GM18519 (cell line): ENCODE measurements around the gene SUMO3.
A peak's percentile ranks its signal among the peaks of the same experiment; 100 is the strongest.

Experiments used
- ATAC-seq: cut with Tn5 transposase; IDR thresholded peaks from one replicate; pipeline ENCODE4 v1.9.1; 2021; ENCODE audit warnings: mild to moderate bottlenecking, moderate library complexity; ENCODE audit not compliant: unreplicated experiment, low FRiP score

SUMO3 gene

DNA sequence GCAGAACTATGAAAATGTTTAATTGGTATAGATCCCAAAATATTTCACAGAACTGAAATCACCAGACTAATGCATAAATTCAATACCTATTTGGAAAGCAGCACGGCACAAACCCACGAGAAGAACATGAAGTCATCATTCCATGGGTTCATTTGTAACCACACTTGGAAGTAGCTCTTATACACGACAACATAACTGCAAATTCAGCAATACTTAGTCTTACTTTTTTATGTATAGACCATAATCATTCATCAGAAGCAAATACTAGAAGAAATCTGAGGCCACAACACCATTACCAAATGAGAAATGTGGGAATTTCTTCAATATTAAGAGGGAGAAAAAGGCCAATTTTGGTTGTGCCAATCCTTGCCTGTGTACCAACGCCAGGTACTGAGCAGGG lies 12.0 kb downstream of the SUMO3 start:
- ATAC-seq: no peak

DNA sequence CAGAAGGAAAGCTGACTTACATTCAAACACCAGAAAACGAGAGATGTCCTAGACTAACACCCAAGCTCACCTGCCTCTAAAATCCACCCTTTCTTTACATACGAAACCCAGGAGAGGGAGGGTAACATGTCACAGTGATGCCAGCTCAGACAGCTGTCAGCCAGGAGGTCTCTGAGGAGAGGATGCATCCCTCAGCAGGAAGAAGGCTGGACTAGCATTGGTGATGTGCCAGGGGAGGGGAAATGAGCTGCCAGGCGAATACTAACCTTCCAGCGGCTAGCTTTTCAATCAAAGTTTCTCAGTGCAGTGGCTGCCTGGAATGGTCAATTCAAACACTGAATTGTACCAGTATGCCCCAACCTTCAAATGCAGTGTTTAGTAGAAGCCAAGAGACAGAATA lies 12.6 kb downstream of the SUMO3 start:
- ATAC-seq: no peak

DNA sequence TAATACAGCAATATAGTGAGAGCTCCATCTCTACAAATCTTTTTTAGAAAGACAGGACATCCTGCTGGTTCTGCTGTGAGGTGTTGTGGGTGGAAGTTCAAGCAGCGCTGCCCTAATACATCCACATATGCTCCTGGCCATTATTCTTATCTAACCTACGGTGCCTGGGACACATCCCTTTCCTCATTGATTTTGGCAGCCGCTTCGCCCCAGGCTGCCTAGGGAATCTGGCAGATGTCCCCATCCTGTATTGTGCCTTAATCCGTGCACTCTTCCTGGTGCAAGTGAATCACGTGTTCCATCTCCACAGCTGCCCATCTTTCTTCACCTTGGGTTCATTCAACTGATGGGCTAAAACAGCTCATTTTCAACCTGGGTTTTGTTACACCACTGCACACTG lies 13.1 kb downstream of the SUMO3 start:
- ATAC-seq: no peak

DNA sequence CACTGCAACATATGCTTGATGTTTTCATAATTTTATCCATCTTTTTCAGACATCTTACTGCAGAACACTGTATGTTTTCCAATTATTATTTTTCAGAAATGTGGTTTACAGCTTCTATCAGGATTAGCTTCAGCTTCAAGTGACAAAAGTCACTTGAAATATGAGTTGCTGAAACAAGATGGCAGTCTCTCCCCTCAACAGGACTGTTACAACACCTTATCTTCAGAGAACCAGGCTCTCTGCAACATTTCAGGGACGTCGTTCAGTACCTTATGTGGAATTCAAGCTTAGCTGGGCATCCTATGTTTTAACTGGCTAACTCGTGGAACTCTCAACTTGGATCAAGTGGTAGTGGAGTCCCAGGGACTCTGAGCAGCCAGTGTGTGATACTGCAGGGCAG lies 14.2 kb downstream of the SUMO3 start:
- no peak for ATAC-seq

DNA sequence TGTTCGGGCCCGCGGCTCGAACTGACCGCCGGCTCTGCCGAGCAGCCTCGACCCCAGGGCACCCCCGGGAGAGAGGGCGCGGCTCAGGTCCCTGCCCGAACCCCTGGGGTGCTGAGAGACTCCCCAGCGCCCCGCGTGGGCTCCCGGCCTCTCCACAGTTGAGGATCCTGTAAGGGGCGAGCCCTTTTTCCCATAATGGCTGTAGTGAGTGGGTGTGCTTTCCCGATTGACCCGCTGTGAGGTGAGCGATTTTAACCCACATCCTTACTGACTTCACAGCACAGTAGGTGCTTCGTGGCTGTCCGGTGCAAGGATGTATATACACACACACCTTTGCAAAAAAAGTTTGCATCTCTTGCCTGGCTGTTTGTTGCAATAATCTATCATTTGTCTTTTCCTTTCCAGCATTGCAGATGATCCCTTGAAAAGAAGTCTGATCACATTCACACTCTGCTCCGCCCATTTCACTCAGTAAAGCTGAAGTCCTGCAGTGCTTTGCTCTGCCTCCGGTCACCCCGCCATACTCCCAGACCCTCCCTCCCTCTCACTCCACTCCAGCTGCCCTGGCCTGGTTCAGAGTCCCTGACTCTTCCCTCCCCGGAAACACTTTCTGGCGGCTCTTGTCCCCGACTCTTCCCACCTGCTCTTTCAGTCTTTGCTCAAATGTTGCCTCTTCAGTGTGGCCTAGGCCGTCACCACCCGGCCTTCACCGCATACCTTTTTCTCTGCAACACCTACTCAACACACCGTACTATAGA lies 15.3 kb downstream of the SUMO3 start:
- no peak for ATAC-seq

DNA sequence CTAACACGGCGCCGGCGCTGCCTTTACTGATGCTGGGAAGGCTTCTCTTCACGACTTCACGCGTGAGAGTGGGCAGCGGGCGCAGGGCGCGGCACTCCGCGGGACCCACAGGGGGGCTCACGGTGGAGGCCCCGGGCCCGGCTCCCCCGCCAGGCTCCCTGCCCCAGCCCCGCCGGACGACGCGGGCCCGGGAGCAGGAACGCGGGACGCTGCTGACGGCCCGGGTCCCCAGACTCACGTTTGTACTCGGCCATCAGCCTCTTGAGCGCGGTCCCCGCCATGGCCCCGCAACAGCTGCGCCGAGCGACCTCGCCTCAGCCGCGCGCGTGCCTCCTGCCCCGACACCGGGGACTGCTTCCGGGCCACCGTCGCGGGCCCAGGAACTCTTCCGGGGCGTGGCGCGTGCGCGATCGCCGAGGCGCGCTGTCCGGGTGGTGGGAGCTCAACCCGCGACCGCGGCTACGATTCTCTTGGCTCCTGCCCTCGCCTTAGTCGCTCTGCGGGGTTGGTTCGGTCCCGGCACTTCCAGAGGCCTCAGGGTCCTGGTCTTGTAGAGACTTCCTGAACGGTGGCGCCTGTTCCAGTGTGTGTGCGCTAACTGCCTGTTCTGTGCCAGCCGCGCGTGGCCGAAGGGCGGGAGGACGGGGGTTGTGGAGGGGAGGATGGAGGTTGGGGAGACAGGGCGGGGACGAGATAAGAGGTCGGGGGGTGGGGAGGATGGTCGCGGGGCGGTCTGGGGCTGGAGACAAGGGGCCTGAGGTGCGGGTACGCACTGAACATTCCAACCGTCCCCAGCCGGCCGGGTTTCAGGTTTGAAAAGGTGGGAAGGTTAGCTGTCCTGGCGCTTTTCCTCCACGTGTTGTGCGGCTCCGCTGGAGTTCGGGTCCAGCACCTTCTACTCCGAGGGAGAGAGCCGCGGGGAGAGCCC lies 16.1 kb downstream of the SUMO3 start, which contains the start of gene UBE2G2:
TSS of gene UBE2G2 (minus strand) at position 353 of the 928 bp plus-strand sequence. CDS start at position 281, 72 bp downstream.
- ATAC-seq: peak; percentile 46

DNA sequence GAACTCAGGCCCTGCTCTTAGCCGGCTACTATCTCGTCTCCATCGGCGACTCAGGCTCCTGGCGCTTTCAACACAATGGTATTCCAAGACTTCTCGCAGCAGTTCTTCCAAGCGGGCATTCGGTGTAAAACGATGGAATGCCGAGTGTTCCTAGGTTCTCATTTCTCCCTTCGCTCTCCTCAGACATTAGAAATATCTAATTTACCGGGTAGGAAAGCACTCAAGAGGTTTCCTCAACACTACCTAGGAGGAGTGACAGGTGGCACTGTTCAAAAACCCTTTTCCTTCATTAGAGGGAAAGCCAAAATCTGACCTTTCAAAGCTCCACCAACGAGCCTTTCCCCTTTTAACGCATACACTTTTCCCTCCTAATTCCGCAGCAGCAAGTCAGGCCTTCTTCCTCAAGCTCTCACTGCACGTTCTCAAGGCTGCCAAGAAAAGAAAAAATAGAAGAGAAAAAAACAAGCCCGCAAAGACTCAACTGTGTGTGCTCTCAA lies 16.8 kb downstream of the SUMO3 start:
- ATAC-seq: peak; percentile 23

DNA sequence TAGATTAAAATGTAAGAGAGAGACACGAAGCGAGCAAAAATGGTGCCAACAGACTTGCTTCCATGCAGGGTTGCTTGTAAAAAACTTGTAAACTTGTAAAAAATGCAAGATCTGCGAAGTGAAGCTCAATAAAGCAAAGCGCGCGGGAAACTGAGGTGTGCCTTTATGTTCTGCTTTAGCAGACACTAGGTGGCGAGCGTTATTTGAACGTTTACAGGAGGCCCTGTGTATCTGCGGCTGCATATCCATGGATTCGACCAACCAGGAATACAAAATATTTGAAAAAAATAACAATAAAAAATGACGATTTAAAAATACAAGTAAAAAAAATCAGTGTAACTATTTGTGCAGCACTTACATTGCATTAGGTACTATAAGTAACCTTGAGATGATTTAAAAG lies 17.8 kb downstream of the SUMO3 start:
- no peak for ATAC-seq

DNA sequence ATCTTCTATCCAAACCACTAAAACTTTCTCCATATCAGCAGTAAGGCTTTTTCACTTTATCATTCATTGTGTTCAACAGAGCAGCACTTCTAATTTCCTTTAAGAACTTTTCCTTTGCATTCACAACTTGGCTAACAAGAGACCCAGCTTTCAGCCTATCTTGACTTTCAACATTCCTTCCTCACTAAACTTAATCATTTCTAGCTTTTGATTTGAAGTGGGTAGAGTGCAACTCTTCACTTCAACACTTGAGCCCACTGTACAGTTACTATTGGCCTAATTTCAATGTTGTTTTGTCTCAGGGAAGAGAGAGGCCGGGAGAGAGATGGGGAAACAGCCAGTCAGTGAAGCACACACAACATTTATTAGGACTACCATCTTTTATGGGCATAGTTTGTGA lies 18.2 kb downstream of the SUMO3 start:
- no peak for ATAC-seq

DNA sequence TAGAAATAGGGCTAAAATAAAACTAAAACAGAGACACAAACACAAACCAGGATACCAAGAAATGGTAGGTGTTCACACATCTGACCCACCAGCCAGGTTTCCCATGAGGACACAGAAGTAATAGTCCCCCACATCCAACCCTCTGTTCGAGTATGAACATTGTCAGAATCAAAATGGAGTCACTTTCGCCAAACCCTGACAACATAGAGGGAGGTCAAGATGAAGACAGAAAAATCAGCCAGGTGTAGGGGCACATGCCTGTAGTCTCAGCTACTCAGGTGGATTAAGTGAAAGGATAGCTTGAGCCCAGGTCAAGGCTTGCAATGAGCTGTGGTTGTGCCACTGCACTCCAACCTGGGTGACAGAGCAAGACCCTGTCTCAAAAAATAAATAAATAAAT lies 20.1 kb downstream of the SUMO3 start:
- no peak for ATAC-seq

DNA sequence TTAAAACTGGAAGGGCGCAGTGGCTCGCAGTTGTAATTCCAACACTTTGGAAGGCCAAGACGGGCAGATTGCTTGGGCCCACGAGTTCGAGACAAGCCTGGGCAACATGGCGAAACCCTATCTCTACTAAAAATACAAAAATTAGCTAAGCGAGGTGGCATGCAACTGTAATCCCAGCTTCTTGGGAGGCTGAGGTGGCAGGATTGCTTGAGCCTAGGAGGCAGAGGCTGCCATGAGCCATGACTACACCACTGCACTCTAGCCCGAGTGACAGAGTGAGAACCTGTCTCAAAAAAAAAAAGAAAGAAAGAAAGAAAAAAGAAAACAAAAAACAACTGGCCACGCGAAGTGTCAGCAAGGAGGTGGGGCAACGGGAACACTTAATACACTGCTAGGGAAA lies 22.5 kb downstream of the SUMO3 start:
- ATAC-seq: no peak

DNA sequence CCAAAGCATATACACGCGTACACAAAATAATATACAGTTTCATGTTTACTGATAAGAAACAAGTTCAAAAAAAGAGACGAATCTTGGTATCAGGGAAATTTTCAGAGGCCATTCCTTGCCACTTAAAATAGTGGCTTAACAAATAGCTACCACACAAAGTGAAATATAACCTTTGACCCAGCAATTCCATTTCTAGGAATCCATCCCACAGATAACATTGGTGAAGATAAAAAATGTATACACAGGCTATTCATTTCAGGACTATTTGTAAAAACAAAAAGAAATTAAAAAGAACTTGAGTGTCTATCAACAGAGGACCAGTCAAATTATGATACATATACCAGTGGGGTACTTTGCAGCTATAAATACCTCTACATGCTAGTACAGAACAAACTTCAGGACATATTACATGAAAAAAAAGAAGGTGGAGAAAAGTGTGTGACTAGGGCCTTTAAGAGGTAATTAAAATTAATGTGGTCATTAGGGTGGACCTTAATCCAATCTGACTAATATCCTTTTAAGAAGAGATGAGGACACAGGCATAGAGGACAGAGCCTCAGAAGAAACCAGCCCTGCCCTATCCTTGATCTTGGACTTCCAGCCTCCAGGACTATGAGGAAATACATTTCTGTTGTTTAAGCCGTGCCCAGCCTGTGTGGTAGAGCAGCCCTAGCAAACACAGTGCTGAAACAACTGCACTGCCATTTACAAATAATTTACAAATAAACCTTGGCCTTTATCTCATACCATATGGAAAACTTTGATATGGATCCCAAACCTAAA lies 24.1 kb downstream of the SUMO3 start:
- no peak for ATAC-seq

DNA sequence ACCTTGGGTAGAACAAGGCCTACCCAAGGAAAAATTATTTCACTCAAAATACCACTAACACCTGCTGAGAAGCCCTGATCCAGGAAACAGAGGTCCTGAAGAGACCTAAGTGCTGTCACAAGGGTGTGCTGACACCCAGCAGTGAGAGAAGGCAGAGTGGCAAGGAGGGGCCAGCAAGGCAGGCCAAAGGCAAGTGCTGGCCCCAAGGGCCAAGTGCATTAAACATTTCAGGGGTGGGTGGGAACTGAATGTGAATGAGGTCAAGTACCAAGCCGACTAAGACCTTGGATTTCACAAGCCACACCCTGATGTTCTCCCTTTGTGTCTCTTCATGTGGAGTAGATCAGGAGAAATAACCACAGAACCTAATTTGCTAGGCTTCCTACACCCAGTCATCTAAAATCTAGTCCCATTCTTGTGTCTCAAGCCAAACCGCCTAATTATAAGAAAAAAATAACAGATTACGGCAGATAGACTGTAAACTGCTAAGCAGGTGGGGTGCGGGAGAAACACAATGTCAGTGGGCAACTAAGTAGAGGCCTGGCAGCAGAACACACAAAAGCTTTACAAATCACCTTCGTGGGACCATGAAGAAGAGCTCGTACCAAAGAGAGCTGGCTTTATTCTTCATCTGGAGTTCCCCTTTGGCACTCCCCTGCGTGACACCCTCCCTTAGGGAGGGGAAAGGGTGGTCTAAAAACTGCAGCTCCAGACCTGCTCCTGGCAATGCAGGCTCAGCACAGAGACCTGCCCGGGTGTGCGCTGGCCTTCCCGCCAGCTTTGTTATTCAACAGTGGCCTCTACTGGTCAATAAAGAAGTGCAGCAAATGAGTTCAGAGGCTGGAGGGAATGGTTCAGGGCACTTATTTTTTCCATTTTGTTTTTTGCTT lies 24.9 kb downstream of the SUMO3 start:
- no peak for ATAC-seq

DNA sequence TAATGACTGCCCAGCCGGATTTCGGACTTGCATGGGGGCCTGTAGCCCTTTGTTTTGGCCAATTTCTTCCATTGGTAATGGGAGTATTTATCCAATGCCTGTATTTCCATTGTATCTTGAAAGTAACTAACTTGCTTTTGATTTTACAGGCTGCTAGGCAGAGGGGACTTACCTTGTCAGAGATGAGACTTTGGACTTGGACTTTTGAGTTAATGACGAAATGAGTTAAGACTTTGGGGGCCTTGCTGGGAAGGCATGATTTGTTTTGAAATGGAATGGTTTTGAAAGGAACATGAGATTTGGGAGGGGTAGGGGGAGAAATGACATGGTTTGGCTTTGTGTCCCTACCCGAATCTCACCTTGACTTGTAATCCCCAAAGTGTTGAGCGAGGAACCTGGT lies 25.9 kb downstream of the SUMO3 start:
- no peak for ATAC-seq

DNA sequence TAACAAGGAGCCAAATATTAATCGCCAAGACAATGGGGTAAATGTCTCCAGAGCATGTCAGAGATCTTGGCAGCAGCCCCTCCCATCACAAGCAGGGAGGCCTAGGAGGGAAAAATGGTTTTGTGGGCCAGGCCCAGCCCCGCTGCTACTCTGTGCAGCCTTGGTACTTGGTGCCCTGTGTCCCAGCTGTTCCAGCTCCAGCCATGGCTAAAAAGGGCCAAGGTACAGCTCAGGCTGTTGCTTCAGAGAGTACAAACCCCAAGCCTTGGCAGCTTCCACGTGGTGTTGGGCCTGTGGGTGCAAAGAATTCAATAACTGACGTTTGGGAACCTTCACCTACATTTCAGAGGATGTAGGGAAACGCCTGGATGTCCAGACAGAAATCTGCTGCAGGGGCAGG lies 26.6 kb downstream of the SUMO3 start:
- ATAC-seq: no peak

DNA sequence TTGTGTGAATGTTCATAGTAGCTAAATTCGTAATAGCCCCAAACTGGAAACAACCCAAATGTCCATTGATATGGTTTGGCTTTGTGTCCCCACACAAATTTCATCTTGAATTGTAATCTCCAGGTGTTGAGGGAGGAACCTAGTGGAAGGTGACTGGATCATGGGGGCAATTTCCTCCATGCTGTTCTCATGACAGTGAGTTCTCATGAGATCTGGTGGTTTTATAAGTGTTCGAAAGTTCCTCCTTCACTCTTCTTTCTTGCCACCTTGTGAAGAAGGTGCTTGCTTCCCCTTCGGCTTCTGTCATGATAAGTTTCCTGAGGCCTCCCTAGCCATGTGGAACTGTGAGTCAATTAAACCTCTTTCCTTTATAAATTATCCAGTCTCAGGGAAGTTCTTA lies 27.5 kb downstream of the SUMO3 start:
- no peak for ATAC-seq

DNA sequence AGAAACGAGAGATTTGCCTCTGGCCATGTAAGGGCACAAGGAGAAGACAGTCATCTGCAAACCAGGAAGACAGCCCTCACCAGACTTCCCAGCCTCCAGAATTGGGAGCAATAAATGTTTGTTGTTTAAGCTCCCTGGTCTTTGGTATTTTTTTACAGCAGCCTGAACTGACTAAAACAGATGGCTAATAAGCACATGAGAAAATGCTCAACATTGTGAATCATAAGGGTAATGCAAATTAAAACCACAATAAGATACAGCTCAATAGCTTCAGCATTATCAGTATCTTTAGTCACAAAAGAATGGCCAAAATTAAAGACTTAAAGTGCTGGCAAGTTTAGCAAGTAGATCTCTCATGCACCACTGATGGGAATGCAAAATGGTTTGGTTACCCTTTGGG lies 28.0 kb downstream of the SUMO3 start:
- no peak for ATAC-seq

DNA sequence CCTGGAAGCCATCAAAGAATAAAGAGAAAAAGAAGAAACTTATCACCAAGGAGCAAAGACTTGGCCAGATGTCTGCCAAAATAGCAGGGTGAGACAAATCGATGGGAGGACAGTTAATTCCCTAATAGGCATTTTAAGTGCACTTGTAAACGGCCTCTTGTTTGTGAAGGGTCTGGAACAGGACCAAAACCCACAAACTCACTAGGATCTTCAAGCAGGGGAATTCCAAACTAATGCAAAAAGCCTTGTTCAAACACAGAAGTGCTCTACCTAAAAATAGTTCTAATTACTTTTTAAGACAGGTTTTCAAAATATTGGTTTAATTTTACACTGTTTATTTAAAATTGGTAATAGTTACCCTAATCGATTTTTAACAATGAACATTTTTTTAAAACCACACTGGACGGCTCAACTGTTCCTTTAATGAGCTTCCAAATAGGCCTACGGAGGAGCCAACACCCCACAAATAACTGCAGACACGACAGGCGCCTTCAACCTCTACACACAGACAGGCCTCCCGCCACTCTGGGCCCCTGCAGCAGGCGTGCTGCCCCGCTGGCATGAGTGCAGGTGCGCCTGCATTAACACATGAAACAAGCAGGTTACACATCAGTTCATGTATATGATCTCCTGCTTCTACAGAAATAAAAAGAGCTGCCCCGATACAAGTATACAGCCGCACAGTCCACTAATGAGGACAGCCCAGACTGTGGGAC lies 32.1 kb downstream of the SUMO3 start:
- no peak for ATAC-seq

DNA sequence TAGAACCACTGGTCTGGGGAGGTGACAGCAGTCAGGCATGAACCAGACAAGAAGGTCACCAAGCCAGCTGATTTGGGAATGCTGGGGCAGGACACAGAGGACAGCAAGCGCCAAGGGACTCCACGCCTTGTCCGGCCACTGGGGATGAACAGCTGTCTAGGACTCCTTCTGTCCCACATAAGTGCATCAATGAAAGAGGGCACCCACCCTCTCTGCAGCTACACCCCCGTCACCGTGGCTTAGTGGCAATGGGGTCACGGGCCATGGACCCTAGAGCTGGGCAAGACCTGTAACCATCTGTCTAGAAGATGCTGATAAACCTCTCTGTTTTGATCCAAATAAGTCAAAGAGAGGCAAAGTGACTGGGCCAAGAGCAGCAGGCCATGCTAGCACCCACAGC lies 33.1 kb downstream of the SUMO3 start:
- no peak for ATAC-seq
